SW480 (cell line): ENCODE data around the gene SDHAF4.
"Not testable (repeated sequence)": the region's sequence is repeated elsewhere in the genome, so short reads cannot be mapped to it uniquely, and the experiment has no call there.

Experiments used
- DNase-seq: peaks from one replicate; pipeline ENCODE4 v3.0.0-alpha.2; 2016; ENCODE audit warnings: low spot score

Gene SDHAF4

DNA sequence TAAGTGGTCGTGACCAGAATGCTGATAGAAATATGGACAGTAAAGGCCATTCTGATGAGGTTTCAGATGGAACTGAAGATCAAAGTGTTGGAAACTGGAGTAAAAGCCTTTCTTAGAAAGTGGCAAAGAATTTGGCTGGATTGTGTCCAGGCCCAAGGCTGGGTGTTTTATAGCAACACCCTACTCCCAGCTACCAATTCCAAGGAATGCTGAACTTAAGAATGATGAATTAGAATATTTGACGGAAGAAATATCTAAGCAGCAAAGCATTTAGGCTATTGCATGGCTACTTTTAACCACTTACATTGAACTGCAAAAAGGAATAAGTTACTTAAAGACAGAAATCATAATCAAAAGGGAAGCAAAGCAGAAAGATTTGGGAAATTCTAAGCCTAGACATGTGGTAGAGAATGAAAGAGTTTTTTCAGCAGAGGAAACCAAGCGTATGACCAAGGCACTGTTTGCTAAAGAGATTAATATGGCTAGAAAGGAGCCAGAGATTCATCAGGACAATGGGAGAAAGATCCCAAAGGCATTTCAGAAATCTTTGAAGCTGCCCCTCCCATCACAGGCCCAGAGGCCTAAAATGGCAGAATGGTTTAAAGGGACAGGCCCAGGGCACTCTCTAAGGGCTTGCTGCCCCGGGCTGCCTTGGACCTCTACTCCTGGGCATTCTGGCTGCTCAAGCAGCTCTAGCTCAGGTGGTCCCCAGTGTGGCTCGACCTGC is 25.8 kb downstream of the SDHAF4 start:
- DNase-seq: no peak

DNA sequence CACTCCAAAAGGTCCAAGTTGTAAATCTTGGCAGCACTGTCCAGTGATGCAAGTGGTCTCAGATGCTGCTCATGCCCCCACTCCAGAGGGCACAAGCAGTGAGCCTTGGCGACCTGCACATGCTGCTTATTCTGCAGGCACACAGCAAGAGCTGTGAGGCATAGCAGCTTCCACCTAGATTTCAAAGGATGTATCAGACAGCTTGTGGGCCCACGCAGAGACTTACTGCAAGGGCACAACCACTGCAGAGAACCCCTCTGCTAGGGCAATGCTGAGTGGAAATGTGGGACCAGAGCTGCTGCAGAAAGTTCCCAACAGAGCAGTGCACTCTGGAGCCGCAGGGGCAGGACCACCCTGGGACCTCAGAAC is 26.4 kb downstream of the SDHAF4 start:
- DNase-seq: no peak

DNA sequence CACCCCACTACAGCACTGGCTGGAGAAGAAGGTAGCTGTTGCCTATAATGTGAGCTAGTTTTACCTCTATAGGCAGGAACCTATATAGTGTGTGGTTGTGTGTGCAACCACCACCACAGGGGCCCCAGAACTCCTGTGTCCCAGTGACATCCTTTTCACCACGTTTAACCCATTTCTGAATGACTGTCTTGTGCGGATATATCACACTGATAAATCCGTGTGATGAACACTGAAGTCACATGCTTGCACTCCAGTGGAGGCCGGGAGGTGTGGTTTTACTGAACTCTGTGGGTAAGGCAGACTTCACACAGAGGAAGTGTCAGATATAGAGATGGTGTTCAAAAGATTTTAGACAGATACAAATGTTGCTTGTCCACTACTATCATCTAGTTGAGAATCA is 32.5 kb downstream of the SDHAF4 start:
- no peak for DNase-seq

DNA sequence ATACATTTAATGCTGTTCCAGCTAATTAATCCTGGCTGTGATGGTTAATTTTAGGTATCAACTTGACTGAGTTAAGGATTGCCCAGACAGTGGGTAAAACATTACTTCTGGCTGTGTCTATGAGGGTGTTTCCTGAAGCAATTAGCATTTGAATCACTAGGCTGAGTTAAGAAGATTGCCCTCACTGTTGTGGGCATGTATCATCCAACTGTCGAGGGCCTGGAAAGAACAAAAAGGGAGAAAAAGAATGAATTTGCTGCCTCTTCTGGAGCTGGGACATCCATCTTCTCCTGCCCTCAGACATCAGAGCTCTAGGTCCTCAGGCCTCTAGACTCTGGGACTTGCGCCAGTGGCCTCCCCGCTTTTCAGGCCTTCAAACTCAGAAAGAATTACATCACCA is 34.3 kb downstream of the SDHAF4 start:
- no peak for DNase-seq

DNA sequence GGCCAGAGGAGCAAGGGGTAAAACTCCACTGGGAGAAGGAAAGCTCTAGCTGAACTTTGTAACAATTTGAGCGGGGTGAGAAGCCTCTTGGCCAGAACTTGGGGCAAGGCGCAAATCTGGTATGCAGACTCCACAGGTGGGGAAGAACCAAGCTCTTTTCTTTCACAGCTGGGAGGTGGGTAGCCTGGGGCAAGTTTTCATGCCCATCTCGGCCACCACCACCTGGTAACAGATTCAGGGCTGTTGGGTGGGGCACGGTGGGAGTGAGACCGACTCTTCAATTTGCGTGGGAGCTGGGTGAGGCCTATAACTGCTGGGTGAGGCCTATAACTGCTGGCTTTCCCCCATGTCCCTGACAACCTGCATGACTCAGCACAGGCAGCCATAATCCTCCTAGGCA is 37.5 kb downstream of the SDHAF4 start:
- DNase-seq: no peak

DNA sequence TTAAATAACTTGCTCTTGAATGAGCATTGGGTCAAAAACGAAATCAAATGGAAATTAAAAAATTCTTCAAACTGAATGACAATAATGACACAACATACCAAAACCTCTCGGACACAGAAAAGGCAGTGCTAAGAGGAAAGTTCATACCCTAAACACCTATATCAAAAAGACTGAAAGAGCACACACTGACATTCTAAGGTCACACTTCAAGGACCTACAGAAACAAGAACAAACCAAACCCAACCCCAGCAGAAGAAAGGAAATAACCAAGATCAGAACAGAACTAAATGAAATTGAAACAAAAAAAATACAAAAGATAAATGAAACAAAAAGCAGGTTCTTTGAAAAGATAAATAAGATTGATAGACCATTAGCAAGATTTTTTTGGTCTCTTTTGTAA is 40.6 kb downstream of the SDHAF4 start:
- not testable (repeated sequence) for DNase-seq

DNA sequence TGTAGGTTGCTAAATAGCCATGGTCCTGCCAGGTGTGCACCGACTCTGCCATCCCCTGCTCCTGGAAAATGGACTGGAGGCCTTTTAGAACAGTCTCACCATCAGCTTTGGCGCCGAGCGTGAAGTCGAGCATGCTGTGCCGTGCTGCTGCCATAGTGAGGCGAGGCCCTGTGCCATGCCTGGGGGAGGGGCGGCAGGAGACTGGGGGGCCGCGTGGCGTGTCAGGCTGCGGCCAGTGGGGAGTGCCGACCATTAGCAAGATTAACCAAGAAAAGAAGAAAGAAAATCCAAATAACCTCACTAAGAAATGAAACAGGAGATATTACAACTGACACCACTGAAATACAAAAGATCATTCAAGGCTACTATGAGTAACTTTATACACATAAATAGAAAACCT is 42.5 kb downstream of the SDHAF4 start:
- not testable (repeated sequence) for DNase-seq

DNA sequence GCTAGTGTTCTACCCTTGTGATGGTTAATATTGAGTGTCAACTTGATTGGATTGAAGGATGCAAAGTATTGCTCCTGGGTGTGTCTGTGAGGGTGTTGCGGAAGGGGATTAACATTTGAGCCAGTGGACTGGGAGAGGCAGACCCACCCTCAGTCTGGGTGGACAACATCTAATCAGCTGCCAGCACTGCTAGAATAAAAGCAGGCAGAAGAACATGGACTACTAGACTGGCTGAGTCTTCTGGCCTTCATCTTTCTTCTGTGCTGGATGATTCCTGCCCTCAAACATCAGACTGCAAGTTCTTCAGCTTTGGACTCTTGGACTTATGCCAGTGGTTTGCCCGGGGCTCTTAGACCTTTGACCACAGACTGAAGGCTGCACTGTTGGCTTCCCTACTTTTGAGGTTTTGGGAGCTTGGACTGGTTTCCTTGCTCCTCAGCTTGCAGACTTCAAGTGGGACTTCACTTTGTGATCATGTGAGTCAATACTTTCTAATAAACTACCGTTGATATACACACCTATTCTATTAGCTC is 50.1 kb downstream of the SDHAF4 start:
- DNase-seq: no peak

DNA sequence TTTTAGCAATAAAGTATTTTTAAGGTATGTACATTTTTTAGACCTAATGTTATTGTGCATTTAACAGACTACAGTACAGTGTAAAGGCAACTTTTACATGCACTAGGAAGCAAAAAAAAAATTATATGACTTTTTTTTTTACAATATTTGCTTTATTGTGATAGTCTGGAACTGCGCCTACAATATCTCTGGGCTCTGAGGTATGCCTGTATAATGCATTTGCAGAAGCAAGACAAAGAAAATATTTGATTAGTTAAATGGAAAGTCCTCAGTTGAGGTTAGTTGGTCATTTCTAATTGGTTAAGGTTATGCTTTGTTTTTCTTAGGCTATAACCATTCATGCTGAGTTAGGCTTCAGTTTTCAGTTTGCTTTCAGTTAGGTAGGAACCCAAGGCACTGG is 54.0 kb downstream of the SDHAF4 start:
- no peak for DNase-seq

DNA sequence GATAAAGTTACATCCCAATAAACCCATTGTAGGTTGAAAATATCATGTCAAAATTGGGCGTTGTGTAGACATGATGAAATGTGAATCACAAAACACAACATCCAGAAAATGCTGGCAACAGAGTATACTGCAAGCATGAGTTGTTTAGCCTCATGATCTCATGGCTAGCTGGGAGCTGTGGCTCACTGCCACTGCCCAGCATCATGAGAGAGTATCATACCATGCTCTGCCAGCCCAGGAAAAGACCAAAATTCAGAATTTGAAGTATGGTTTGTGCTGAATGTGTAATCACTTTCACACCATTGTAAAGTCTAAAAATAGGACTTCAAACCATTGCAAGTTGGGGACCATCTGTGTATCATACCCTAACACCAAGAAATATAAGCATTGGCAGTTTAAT is 55.7 kb downstream of the SDHAF4 start:
- no peak for DNase-seq

DNA sequence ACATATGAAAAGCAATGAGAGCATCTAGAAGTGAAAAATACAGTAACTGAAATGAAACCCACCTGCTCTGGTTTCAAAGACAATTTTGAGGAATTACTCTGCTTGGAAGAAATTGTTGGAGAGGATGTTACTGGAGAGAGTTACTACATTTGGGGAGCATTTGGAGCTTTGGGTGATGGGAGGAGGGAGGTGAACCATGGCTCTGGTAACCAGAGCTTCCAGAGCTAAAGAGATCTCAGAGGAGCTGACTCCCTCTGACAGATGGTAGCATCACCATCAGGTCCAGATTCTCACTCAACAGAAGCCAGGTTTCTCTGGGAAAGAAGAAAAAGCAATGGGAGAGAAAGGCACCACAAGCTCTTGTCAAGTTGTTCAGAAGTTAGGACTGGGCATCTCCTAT is 58.7 kb downstream of the SDHAF4 start:
- no peak for DNase-seq

DNA sequence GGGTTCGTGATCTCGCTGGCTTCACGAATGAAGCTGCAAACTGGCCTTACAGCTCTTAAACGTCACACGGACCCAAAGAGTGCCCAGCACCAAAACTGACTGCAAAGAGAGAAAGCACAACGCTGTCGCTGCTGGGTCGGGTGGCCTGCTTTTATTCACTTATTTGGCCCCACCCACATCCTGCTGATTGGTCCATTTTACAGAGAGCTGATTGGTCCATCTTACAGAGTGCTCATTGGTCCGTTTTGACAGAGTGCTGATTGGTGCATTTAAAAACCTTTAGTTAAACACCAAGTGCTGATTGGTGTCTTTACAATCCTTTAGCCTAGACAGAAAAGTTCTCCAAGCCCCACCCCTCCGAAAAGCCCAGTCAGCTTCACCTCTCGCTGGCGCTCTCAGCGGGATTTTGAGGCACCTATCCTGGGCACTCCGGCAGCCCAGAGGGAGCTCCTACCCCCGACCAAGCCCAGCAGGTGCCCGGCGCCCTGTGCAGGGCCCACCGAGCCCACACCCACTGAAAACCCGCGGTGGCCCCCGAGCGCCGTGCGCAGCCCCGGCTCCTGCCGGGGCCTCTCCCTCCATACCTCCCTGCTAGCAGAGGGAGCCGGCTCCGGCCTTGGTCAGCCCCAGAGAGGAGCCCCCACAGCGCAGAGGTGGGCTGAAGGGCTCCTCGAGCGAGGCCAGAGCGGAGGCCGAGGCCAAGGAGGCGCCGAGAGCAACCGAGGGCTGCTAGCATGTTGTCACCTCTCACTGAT is 60.9 kb downstream of the SDHAF4 start:
- no peak for DNase-seq

DNA sequence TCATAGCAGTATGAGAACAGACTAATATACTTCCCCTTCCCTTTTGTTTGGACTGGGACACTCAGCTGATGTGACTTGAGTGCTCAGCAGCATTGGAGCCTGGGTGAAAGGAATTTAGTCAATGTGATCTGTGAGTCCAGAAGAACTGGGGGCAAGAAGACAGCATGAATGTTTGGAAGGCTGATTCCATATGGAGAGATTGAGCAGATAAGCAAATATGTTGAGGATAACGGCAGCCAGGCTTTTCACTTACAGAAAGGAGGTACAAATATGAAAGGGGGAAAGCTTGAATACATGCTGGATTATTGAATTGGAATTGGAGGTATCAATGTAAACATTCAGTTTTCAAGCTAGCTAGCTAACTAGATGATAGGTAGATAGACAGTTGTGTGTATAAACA is 63.2 kb downstream of the SDHAF4 start:
- DNase-seq: no peak

DNA sequence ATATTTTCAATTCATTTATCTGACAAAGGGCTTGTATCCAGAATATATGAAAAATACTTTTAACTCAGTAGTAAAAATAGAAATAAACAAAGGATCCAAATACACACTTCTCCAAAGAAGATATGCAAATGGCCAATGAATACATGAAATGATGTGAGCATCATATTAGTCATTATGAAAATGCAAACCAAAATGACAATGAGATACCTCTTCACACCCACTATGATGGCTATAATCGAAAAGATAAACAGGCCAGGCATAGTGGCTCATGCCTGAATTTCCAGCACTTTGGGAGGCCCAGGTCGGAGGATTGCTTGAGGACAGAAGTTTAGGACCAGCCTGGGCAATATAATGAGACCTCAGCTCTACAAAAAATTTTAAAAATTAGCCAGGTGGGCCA is 67.1 kb downstream of the SDHAF4 start:
- no peak for DNase-seq

DNA sequence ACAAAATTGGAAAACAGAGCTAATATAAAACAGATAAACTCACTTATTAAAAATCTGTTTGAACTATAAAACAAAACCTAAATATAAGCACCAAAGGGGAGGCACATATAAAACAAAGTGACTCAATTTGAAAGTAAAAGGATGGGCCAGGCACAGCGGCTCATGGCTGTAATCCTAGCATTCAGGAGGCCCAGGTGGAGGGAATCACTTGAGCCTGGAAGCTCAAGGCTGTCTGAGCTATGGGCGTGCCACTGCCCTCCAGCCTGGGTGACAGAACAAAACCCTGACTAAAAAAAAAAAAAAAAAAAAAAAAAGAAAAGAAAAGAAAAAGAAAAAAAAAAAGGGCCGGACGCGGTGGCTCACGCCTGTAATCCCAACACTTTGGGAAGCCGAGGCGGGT is 69.9 kb downstream of the SDHAF4 start:
- DNase-seq: no peak

DNA sequence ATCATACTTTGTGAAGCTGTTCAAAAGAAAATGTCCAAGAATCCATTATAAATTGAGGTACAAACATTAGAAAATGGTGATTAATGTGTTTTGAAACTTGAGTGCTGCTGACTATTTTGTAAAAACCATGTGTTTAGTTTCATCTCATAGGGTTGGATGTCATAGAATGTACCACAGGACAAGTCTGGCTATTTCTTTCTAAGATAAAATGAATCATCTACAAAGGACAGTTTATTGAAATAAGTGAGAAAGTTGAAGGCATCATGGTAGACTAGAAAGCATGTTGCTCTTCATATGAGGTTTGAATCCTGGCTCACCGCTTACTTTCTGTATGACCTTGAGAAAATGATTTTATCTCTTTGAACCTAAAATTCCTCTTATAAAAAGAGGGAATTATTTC is 71.7 kb downstream of the SDHAF4 start:
- DNase-seq: no peak
